ENCODE measurements around the gene GPSM1.

- TF ChIP-seq, protein P1, sequence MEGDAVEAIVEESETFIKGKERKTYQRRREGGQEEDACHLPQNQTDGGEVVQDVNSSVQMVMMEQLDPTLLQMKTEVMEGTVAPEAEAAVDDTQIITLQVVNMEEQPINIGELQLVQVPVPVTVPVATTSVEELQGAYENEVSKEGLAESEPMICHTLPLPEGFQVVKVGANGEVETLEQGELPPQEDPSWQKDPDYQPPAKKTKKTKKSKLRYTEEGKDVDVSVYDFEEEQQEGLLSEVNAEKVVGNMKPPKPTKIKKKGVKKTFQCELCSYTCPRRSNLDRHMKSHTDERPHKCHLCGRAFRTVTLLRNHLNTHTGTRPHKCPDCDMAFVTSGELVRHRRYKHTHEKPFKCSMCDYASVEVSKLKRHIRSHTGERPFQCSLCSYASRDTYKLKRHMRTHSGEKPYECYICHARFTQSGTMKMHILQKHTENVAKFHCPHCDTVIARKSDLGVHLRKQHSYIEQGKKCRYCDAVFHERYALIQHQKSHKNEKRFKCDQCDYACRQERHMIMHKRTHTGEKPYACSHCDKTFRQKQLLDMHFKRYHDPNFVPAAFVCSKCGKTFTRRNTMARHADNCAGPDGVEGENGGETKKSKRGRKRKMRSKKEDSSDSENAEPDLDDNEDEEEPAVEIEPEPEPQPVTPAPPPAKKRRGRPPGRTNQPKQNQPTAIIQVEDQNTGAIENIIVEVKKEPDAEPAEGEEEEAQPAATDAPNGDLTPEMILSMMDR (IDR thresholded peaks at IDR 0.05), result no peak
- TF ChIP-seq POLR2A (IDR thresholded peaks at IDR 0.05), result no peak
Observed at GRCh38 chr9:136329211-136329627, 1.9 kb downstream of the GPSM1 start.
